OCI-LY7 (cell line): ENCODE measurements around the gene OSBPL3. TPM values are rescaled to one million over a fixed set of nuclear protein-coding genes. Genes with fewer than 3 reads are reported as not detected.
A peak's percentile ranks its signal among the peaks of the same experiment; 100 is the strongest.

Source experiments
- BruUV-seq: library from RNA; stranded (reverse); fragments of 400-500 nt; replicated peaks from 2 replicates; lab custom pipeline; 2021; lab: Mats Ljungman, UMichigan
- CTCF ChIA-PET: fragments of 300-600 bp; sonication (Branson Sonifier 250); formaldehyde crosslinking; loops from one replicate; lab custom pipeline; 2022; ENCODE audit warnings: antibody characterized with exemption; ENCODE audit not compliant: unreplicated experiment; lab: Charles Lee
- POLR2A ChIA-PET: fragments of 300-600 bp; sonication (Branson Sonifier 250); formaldehyde crosslinking; loops from one replicate; lab custom pipeline; 2022; ENCODE audit warnings: antibody characterized with exemption; lab: Charles Lee
- DNase-seq: peaks from one replicate; pipeline ENCODE4 v3.0.0-alpha.2; 2015; ENCODE audit warnings: low spot score
- H2AFZ ChIP-seq: fragments of 200-600 bp; sonication (generic), shearing (Covaris generic); 2 replicates; pipeline ENCODE4 v1.6.1; 2014; ENCODE audit warnings: mild to moderate bottlenecking, antibody characterized with exemption, low read length, moderate library complexity
- H3K27ac ChIP-seq: fragments of 200-600 bp; sonication (generic); 2 replicates; pipeline ENCODE4 v1.5.1; 2014; ENCODE audit warnings: mixed run types, low read depth, mild to moderate bottlenecking, moderate library complexity, low read length, inconsistent platforms; ENCODE audit not compliant: poor library complexity, severe bottlenecking
- H3K36me3 ChIP-seq: fragments of 200-600 bp; sonication (generic); 2 replicates; pipeline ENCODE4 v1.6.1; 2014; ENCODE audit warnings: mild to moderate bottlenecking, antibody characterized with exemption, low read length, moderate library complexity, mixed read lengths; ENCODE audit not compliant: insufficient read depth
- H3K4me1 ChIP-seq: fragments of 200-600 bp; sonication (generic); 2 replicates; pipeline ENCODE4 v1.5.1; 2014; ENCODE audit warnings: mild to moderate bottlenecking, low read length; ENCODE audit not compliant: insufficient read depth, poor library complexity, severe bottlenecking
- H3K4me2 ChIP-seq: fragments of 200-600 bp; sonication (generic); 2 replicates; pipeline ENCODE4 v1.6.1; 2014; ENCODE audit warnings: mild to moderate bottlenecking, low read length
- H3K4me3 ChIP-seq: fragments of 200-600 bp; sonication (generic); 2 replicates; pipeline ENCODE4 v1.5.1; 2014; ENCODE audit warnings: mild to moderate bottlenecking, low read depth, low read length; ENCODE audit not compliant: poor library complexity, severe bottlenecking
- H3K79me2 ChIP-seq: fragments of 200-600 bp; sonication (generic); 2 replicates; pipeline ENCODE4 v1.6.1; 2016; ENCODE audit warnings: low read depth, mild to moderate bottlenecking, low read length, moderate library complexity, mixed read lengths; ENCODE audit not compliant: insufficient read depth
- H3K9me2 ChIP-seq: fragments of 200-600 bp; sonication (generic); 2 replicates; pipeline ENCODE4 v1.6.1; 2016; ENCODE audit warnings: mild to moderate bottlenecking, low read length, mixed read lengths; ENCODE audit not compliant: insufficient read depth
- H3K9me3 ChIP-seq: fragments of 200-600 bp; sonication (generic); 2 replicates; pipeline ENCODE4 v1.6.1; 2014; ENCODE audit warnings: mild to moderate bottlenecking, mixed run types, low read length, mixed read lengths
- H4K20me1 ChIP-seq: fragments of 200-600 bp; sonication (generic); 2 replicates; pipeline ENCODE4 v1.6.1; 2014; ENCODE audit warnings: mild to moderate bottlenecking, antibody characterized with exemption, low read length, moderate library complexity, mixed read lengths; ENCODE audit not compliant: insufficient read depth
- CTCF ChIP-seq: fragments of 200-600 bp; sonication (generic); conservative IDR thresholded peaks from 2 replicates; pipeline ENCODE4 v1.5.1; 2014; ENCODE audit warnings: mild to moderate bottlenecking, antibody characterized with exemption, low read length, moderate library complexity, mixed read lengths
- EZH2phosphoT487 ChIP-seq: fragments of 200-600 bp; sonication (generic); IDR thresholded peaks from 2 replicates; pipeline ENCODE4 v1.6.1; 2018; ENCODE audit warnings: low read depth, borderline replicate concordance, mild to moderate bottlenecking, mixed run types, antibody characterized with exemption, low read length, moderate library complexity, mixed read lengths
- intact Hi-C: fragments of 100-400 bp; cut with micrococcal nuclease; formaldehyde crosslinking; loops from one replicate; pipeline ENCODE4 v1.10.0; 2022; ENCODE audit not compliant: unreplicated experiment
- total RNA-seq, 2 experiments: library from RNA; depleted of rRNA in 1 of 2; stranded (reverse); fragments of >200 nt in 1 of 2; shearing (Covaris generic) in 1 of 2; gene quantifications; 2 replicates each; pipeline ENCODE4 v1.2.3, GENCODE V29; 2014 to 2022

OSBPL3 gene
- total RNA-seq, 2 experiments from 2014 or later, result 28.7 to 79.9 TPM

- H3K36me3 ChIP-seq, result peaks cover 18% of the 10 kb centered on the region
- no peaks in the 10 kb centered on the region for H3K9me2 ChIP-seq
- peaks cover 35% of the 10 kb centered on the region for H3K4me1 ChIP-seq
- TF ChIP-seq EZH2phosphoT487 (no peak), CTCF (peak; percentile 29; the same call in 1 of the 2 replicates)
- DNase-seq, result peak; percentile 24
- BruUV-seq, result no TSS peak
- H3K27ac ChIP-seq, result no peak overlapping the region
- intact Hi-C loops, result no loop called here
- POLR2A ChIA-PET, result interaction anchor here (1.2 to 2.5 kb wide), 6 partner anchors 8 to 49 kb away, joined by 3 to 10 read pairs (median 4); no protein-coding TSS in a partner anchor
- H3K79me2 ChIP-seq, result peaks cover 98% of the 10 kb centered on the region
- H4K20me1 ChIP-seq, result peaks cover 31% of the 10 kb centered on the region
- no peak overlapping the region for H2AFZ ChIP-seq
- CTCF ChIA-PET, result no interaction called here
- no peak overlapping the region for H3K4me3 ChIP-seq
- no peaks in the 10 kb centered on the region for H3K9me3 ChIP-seq
- no peak overlapping the region for H3K4me2 ChIP-seq
Observed at GRCh38 chr7:24945899-24946298, 34.1 kb downstream of the OSBPL3 start.

GRCh38 chr7:24943096-24943948, 36.7 kb downstream of the OSBPL3 start:
- H3K4me3 ChIP-seq, result no peak overlapping the region
- H2AFZ ChIP-seq, result no peak overlapping the region
- no peaks in the 10 kb centered on the region for H3K9me2 ChIP-seq
- H3K36me3 ChIP-seq, result peaks cover 28% of the 10 kb centered on the region
- no peak overlapping the region for H3K4me2 ChIP-seq
- no peak for TF ChIP-seq EZH2phosphoT487
- no peak for TF ChIP-seq CTCF
- peaks cover 97% of the 10 kb centered on the region for H3K79me2 ChIP-seq
- intact Hi-C loops, result no loop called here
- CTCF ChIA-PET, result no interaction called here
- no peak overlapping the region for H3K27ac ChIP-seq
- peaks cover 3% of the 10 kb centered on the region; the same call in 1 of the 2 replicates for H3K9me3 ChIP-seq
- POLR2A ChIA-PET, result no interaction called here
- DNase-seq, result no peak
- no TSS peak for BruUV-seq
- H4K20me1 ChIP-seq, result peaks cover 20% of the 10 kb centered on the region; the same call in 1 of the 2 replicates
- H3K4me1 ChIP-seq, result peaks cover 40% of the 10 kb centered on the region
